ENCODE results near the gene PITPNM3. TPM values are rescaled to one million over a fixed set of nuclear protein-coding genes. Genes with fewer than 3 reads are reported as not detected.

Gene PITPNM3
- total RNA-seq, 1 experiment from 2014 or later = 4.2 TPM

- Histone ChIP-seq H3K9me2 (ENCODE audit: insufficient read depth) (no peaks in the 10 kb centered on the region), H3K36me3 (ENCODE audit: control insufficient read depth in 1 of 2, insufficient read depth in 2 of 2, low read length in 2 of 2) (no peaks in the 10 kb centered on the region), H3K79me2 (ENCODE audit: insufficient read depth, low read length) (no peaks in the 10 kb centered on the region), H3K4me3 (replicated peaks in 1 of 2; ENCODE audit: low read depth in 1 of 2, low read length in 2 of 2) (peak overlapping the region; percentile 28 to 49), H2AFZ (ENCODE audit: low read depth, low read length, poor library complexity, severe bottlenecking) (no peak overlapping the region), H3K27me3 (ENCODE audit: insufficient read depth, low read length) (no peaks in the 10 kb centered on the region), H3K9me3 (ENCODE audit: control insufficient read depth in 1 of 2, insufficient read depth in 1 of 2, low read depth in 1 of 2, low read length in 2 of 2) (no peaks in the 10 kb centered on the region), H3K4me1 (ENCODE audit: control insufficient read depth in 1 of 2, insufficient read depth in 2 of 2, low read length in 2 of 2) (peaks cover 20 to 35% of the 10 kb centered on the region in 2 experiments), H3K4me2 (ENCODE audit: low read length) (peak overlapping the region; percentile 72), H3K27ac (ENCODE audit: low read depth, low read length) (no peak overlapping the region), H4K20me1 (ENCODE audit: insufficient read depth) (no peaks in the 10 kb centered on the region), H3K9ac (ENCODE audit: low read length) (no peak overlapping the region)
- DNase-seq (ENCODE audit: low read depth, low spot score) (no peak), ATAC-seq (no peak)
- ChIA-PET POLR2A (no interaction called here), RAD21 (ENCODE audit: low non-redundant PET in 1 of 2, low total read pairs in 2 of 2, uncharacterized antibody in 2 of 2, unreplicated experiment in 2 of 2) (no interaction called here), CTCF (no interaction called here)
- BruUV-seq (replicated peaks) = no TSS peak
- TF ChIP-seq EGR1 (IDR thresholded peaks at IDR 0.05; ENCODE audit: low read depth) = no peak
- TF ChIP-seq RAD21 (IDR thresholded peaks at IDR 0.05; ENCODE audit: low read depth) = no peak
- TF ChIP-seq FOSL1 (IDR thresholded peaks at IDR 0.05; ENCODE audit: low read depth) = no peak
- TF ChIP-seq POLR2A (IDR thresholded peaks at IDR 0.05; ENCODE audit: borderline replicate concordance, extremely low read depth, insufficient read depth, insufficient read length) = no peak
- no peak for TF ChIP-seq REST (IDR thresholded peaks at IDR 0.05; ENCODE audit: low read depth)
- no peak for TF ChIP-seq YY1 (IDR thresholded peaks at IDR 0.05; ENCODE audit: extremely low read depth, insufficient replicate concordance, low read depth, low read length)
- intact Hi-C loops (cut with micrococcal nuclease) = no loop called here
Observed at GRCh38 chr17:6557040-6557438, 684 bp upstream of the PITPNM3 start.

All from HCT116 (cell line).